H1 (cell line): ENCODE measurements around the gene PLCB4. TPM values are rescaled to one million over a fixed set of nuclear protein-coding genes. Genes with fewer than 3 reads are reported as not detected.

Experiments
- CTCF ChIA-PET: fragments of 300-600 bp; sonication (Branson Sonifier 250); formaldehyde crosslinking; loops from one replicate; lab custom pipeline; 2021; ENCODE audit not compliant: partially characterized antibody; lab: Charles Lee
- POLR2A ChIA-PET: fragments of 300-600 bp; sonication (Branson Sonifier 250); formaldehyde crosslinking; loops from one replicate; lab custom pipeline; 2021; ENCODE audit warnings: inconsistent platforms; ENCODE audit not compliant: partially characterized antibody; lab: Charles Lee
- DNase-seq, 2 experiments: peaks; one replicate each; pipeline versions ENCODE4 v3.0.0 to v3.0.0-alpha.2; 2010 to 2022; ENCODE audit warnings: low spot score in 2 of 2, low read depth in 1 of 2, mixed read lengths in 1 of 2
- FAIRE-seq: peaks from 2 replicates; lab custom pipeline; 2011; peaks lifted over from hg19 to GRCh38; lab: Jason Lieb, UNC
- H2AFZ ChIP-seq: 2 replicates; pipeline ENCODE4 v1.8.1; 2012; ENCODE audit warnings: low read length, inconsistent platforms
- H2AK5ac ChIP-seq: 2 replicates; pipeline ENCODE4 v1.6.1; 2013; ENCODE audit warnings: low read depth, low read length
- H2BK120ac ChIP-seq: replicated peaks from 2 replicates; pipeline ENCODE3; 2013; ENCODE audit warnings: low read depth, low read length, inconsistent platforms
- H2BK12ac ChIP-seq: 2 replicates; pipeline ENCODE4 v1.6.1; 2013; ENCODE audit warnings: low read depth, low read length
- H2BK15ac ChIP-seq: 2 replicates; pipeline ENCODE4 v1.6.1; 2013; ENCODE audit warnings: low read length
- H2BK20ac ChIP-seq: 2 replicates; pipeline ENCODE4 v1.6.1; 2013; ENCODE audit warnings: low read length
- H2BK5ac ChIP-seq: 2 replicates; pipeline ENCODE4 v1.6.1; 2013; ENCODE audit warnings: low read depth, low read length
- H3K14ac ChIP-seq: 2 replicates; pipeline ENCODE4 v1.6.1; 2013; ENCODE audit warnings: inconsistent platforms; ENCODE audit not compliant: insufficient read length
- H3K18ac ChIP-seq: 2 replicates; pipeline ENCODE4 v1.6.1; 2013; ENCODE audit warnings: low read length; ENCODE audit errors: extremely low read depth
- H3K23ac ChIP-seq: 2 replicates; pipeline ENCODE4 v1.6.1; 2013; ENCODE audit warnings: inconsistent platforms; ENCODE audit not compliant: insufficient read length
- H3K23me2 ChIP-seq: 2 replicates; pipeline ENCODE4 v1.6.1; 2013; ENCODE audit warnings: low read depth, low read length
- H3K27ac ChIP-seq: 2 replicates; pipeline ENCODE4 v1.6.1; 2011; ENCODE audit warnings: low read depth, low read length, inconsistent platforms
- H3K27me3 ChIP-seq, 4 experiments: replicated peaks in 1 of 4; 1 replicate in 1 of 4; 2 replicates in 3 of 4; pipeline versions ENCODE4 v1.6.1 to v1.8.1; 2011 to 2013; ENCODE audit warnings: low read length in 3 of 4, mild to moderate bottlenecking in 3 of 4, inconsistent platforms in 2 of 4, mixed read lengths in 2 of 4, moderate library complexity in 1 of 4; ENCODE audit not compliant: control insufficient read depth in 3 of 4, insufficient read depth in 3 of 4; ENCODE audit errors: extremely low read depth in 1 of 4
- H3K36me3 ChIP-seq, 4 experiments: 2 replicates each; pipeline versions ENCODE4 v1.6.1 to v1.8.1; 2011 to 2013; ENCODE audit warnings: mild to moderate bottlenecking in 4 of 4, low read length in 3 of 4, moderate library complexity in 2 of 4, control low read depth in 1 of 4, inconsistent platforms in 1 of 4; ENCODE audit not compliant: insufficient read depth in 4 of 4, control insufficient read depth in 2 of 4
- H3K4ac ChIP-seq: replicated peaks from 2 replicates; pipeline ENCODE3; 2013; ENCODE audit warnings: low read length, low read depth, mixed read lengths, inconsistent platforms; ENCODE audit not compliant: insufficient read length
- H3K4me1 ChIP-seq, 4 experiments: replicated peaks in 1 of 4; 1 replicate in 1 of 4; 2 replicates in 3 of 4; pipeline versions ENCODE4 v1.6.1 to v1.8.1; 2011 to 2013; ENCODE audit warnings: low read length in 3 of 4, inconsistent platforms in 2 of 4, mixed read lengths in 1 of 4; ENCODE audit not compliant: insufficient read depth in 4 of 4, control insufficient read depth in 3 of 4
- H3K4me2 ChIP-seq, 2 experiments: 2 replicates each; pipeline versions ENCODE4 v1.6.1 to v1.8.1; 2011 to 2013; ENCODE audit warnings: low read depth in 2 of 2, low read length in 2 of 2, control low read depth in 1 of 2, inconsistent platforms in 1 of 2, mild to moderate bottlenecking in 1 of 2; ENCODE audit not compliant: insufficient read depth in 1 of 2
- H3K4me3 ChIP-seq, 4 experiments: fragments of 200-600, 300-600 bp in 1 of 4; sonication (generic), shearing (Covaris generic), sonication (Bioruptor Twin) in 1 of 4; 2 replicates each; pipeline versions ENCODE4 v1.5.1 to v1.8.1; 2011 to 2016; ENCODE audit warnings: low read length in 4 of 4, low read depth in 3 of 4, control low read depth in 2 of 4, inconsistent platforms in 2 of 4, mild to moderate bottlenecking in 2 of 4, mixed read lengths in 1 of 4, moderate library complexity in 1 of 4; ENCODE audit not compliant: insufficient read depth in 2 of 4; ENCODE audit errors: extremely low read depth in 1 of 4
- H3K56ac ChIP-seq: replicated peaks from 2 replicates; pipeline ENCODE3; 2013; ENCODE audit warnings: low read depth, mild to moderate bottlenecking, mixed read lengths, low read length, inconsistent platforms; ENCODE audit not compliant: insufficient read length
- H3K79me1 ChIP-seq: 2 replicates; pipeline ENCODE4 v1.6.1; 2013; ENCODE audit warnings: low read depth, low read length, control low read depth
- H3K79me2 ChIP-seq, 2 experiments: 2 replicates each; pipeline versions ENCODE4 v1.6.1 to v1.8.1; 2012 to 2013; ENCODE audit warnings: low read length in 2 of 2, mild to moderate bottlenecking in 2 of 2, inconsistent platforms in 1 of 2; ENCODE audit not compliant: insufficient read depth in 2 of 2, control insufficient read depth in 1 of 2
- H3K9ac ChIP-seq, 4 experiments: replicated peaks in 1 of 4; 1 replicate in 1 of 4; 2 replicates in 3 of 4; pipeline versions ENCODE4 v1.6.1 to v1.8.1; 2011 to 2013; ENCODE audit warnings: low read depth in 3 of 4, low read length in 3 of 4, control low read depth in 2 of 4, mild to moderate bottlenecking in 2 of 4, moderate library complexity in 2 of 4, inconsistent platforms in 1 of 4; ENCODE audit errors: extremely low read depth in 1 of 4
- H3K9me3 ChIP-seq, 2 experiments: 2 replicates each; pipeline versions ENCODE4 v1.6.1 to v1.8.1; 2012 to 2013; ENCODE audit warnings: mild to moderate bottlenecking in 2 of 2, moderate library complexity in 2 of 2, control low read depth in 1 of 2, inconsistent platforms in 1 of 2, low read depth in 1 of 2, low read length in 1 of 2, mixed read lengths in 1 of 2; ENCODE audit not compliant: insufficient read depth in 2 of 2
- H4K20me1 ChIP-seq, 2 experiments: replicated peaks in 1 of 2; 2 replicates each; pipeline versions ENCODE3 to v1.8.1; 2011 to 2013; ENCODE audit warnings: inconsistent platforms in 2 of 2, low read length in 2 of 2, mild to moderate bottlenecking in 1 of 2; ENCODE audit not compliant: insufficient read depth in 2 of 2, control insufficient read depth in 1 of 2
- H4K5ac ChIP-seq: 2 replicates; pipeline ENCODE4 v1.6.1; 2013; ENCODE audit warnings: low read length, low read depth, mixed read lengths, inconsistent platforms; ENCODE audit not compliant: insufficient read length
- H4K8ac ChIP-seq: 2 replicates; pipeline ENCODE4 v1.8.0; 2013; ENCODE audit warnings: mild to moderate bottlenecking, moderate library complexity, low read length, inconsistent platforms; ENCODE audit not compliant: insufficient read depth; ENCODE audit errors: extremely low read depth
- H4K91ac ChIP-seq: replicated peaks from 2 replicates; pipeline ENCODE3; 2013; ENCODE audit warnings: low read length, mixed read lengths, inconsistent platforms; ENCODE audit not compliant: insufficient read length
- ATF3 ChIP-seq: IDR thresholded peaks from 2 replicates; pipeline ENCODE4 v1.6.1; 2011; ENCODE audit warnings: low read depth, mild to moderate bottlenecking, low read length; ENCODE audit not compliant: insufficient read depth
- JUN ChIP-seq: IDR thresholded peaks from 2 replicates; pipeline ENCODE4 v1.6.1; 2011; ENCODE audit warnings: low read depth, mild to moderate bottlenecking, improper control_type of control experiment, low read length
- POU5F1 ChIP-seq: IDR thresholded peaks from 2 replicates; pipeline ENCODE4 v1.6.1; 2011; ENCODE audit warnings: low read depth, mild to moderate bottlenecking, low read length, moderate library complexity
- SP2 ChIP-seq: IDR thresholded peaks from 2 replicates; pipeline ENCODE4 v1.6.1; 2012; ENCODE audit warnings: mild to moderate bottlenecking, low read length, inconsistent platforms
- YY1 ChIP-seq: IDR thresholded peaks from 2 replicates; pipeline ENCODE4 v1.6.1; 2011; ENCODE audit warnings: low read depth, mild to moderate bottlenecking, low read length
- WGBS, 2 experiments: shearing (Covaris generic) in 1 of 2; methylation state at CpG; one replicate each; pipeline versions ENCODE4 v1.1.6 to v1.1.7; 2013 to 2015; ENCODE audit warnings: low lambda C conversion rate in 2 of 2, mixed read lengths in 2 of 2, inconsistent platforms in 1 of 2, low coverage in 1 of 2, missing lambda C conversion rate in 1 of 2; ENCODE audit not compliant: insufficient replicate concordance in 2 of 2, insufficient coverage in 1 of 2, insufficient read length in 1 of 2; ENCODE audit errors: extremely low coverage in 1 of 2, missing lambda C conversion rate in 1 of 2; 5-methylcytosine and 5-hydroxymethylcytosine counted together
- polyA plus RNA-seq, 7 experiments: library from polyadenylated mRNA; depleted of rRNA in 3 of 7; stranded (reverse) in 5 of 7; unstranded in 2 of 7; fragments of >200 nt in 5 of 7; fragments of 200-250 nt in 2 of 7; gene quantifications; 1 replicate in 5 of 7; 2 replicates in 1 of 7; 4 replicates in 1 of 7; pipeline versions ENCODE4 v1.2.1 to v1.2.3, GENCODE V29; 2011 to 2013; ENCODE audit warnings: missing spikeins in 2 of 7, mixed read lengths in 2 of 7
- total RNA-seq: library from RNA; stranded (reverse); fragmentation: NEBNext Ultra II Directional; extraction: Animal tissue kit (Norgen Biotek cat#: 25700); gene quantifications from 2 replicates; pipeline ENCODE4 v1.2.1, GENCODE V29; 2021

The PLCB4 gene
- total and polyA plus RNA-seq, 2 of the 8 experiments (the other 6 are each of a cell fraction or from before 2014, with no cell fraction given) = 3.2 to 14.1 TPM

DNA sequence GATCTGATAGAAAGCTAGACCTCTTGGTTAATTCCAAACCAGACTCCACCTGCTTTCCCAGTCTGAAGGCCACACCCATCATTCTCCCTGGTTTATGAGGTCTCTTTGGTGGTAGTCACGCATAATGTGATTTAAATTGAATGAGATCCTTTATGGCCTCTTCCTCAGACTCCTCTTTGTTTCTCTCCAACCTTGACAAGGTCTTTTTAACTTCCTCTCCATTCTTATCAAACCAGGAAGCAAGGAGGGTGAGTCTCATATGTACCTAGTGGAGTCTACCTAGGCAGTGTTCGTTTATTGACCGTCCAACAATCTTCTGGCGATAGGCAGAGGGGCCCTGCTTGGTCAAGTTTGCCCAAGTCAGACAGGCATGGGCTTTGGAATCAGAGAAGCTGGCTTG, 261.3 kb downstream of the PLCB4 start:
- Histone ChIP-seq H3K14ac (no peak overlapping the region), H3K9me3 (no peaks in the 10 kb centered on the region), H3K27ac (no peak overlapping the region), H4K91ac (no peak overlapping the region), H4K5ac (no peak overlapping the region), H2AK5ac (no peak overlapping the region), H2BK20ac (no peak overlapping the region), H2BK12ac (no peak overlapping the region), H3K4me1 (peaks cover 0 to 9% (median 6%) of the 10 kb centered on the region in 4 experiments; a peak in 5 of 7 replicates), H3K18ac (no peak overlapping the region), H3K56ac (no peak overlapping the region), H3K79me2 (no peaks in the 10 kb centered on the region), H4K20me1 (no peaks in the 10 kb centered on the region), H2BK5ac (no peak overlapping the region), H2AFZ (no peak overlapping the region), H3K9ac (no peak overlapping the region), H3K4ac (no peak overlapping the region), H3K27me3 (no peaks in the 10 kb centered on the region), H3K36me3 (no peaks in the 10 kb centered on the region), H3K4me3 (no peak overlapping the region), H2BK15ac (no peak overlapping the region), H4K8ac (no peak overlapping the region), H3K4me2 (no peak overlapping the region), H3K23ac (no peak overlapping the region), H2BK120ac (no peak overlapping the region), H3K79me1 (no peaks in the 10 kb centered on the region), H3K23me2 (no peaks in the 10 kb centered on the region)
- FAIRE-seq (no peak), DNase-seq (no peak)
- TF ChIP-seq SP2 (no peak), JUN (no peak), POU5F1 (no peak), YY1 (no peak), ATF3 (no peak)
- ChIA-PET POLR2A (no interaction called here), CTCF (interaction anchor here (0.8 to 1.6 kb wide), 2 partner anchors 9 to 115 kb away, joined by 3 to 5 read pairs; no protein-coding TSS in a partner anchor)
- 83% methylated on average over 4 of the region's 4 CpGs; no CpG with 5 or more reads in 1 of the 2 experiments for WGBS, 2 experiments
